NCI-H1417 treated with DMSO at 0.1 percent for 48 hours (cell line): ENCODE results near the gene SPRR4.
"Not testable (repeated sequence)": the region's sequence is repeated elsewhere in the genome, so short reads cannot be mapped to it uniquely, and the experiment has no call there.

ENCODE experiments used
- DNase-seq: peaks from one replicate; lab custom pipeline; 2025; lab: John Stamatoyannopoulos, UW

Gene SPRR4

GRCh38 chr1:153021829-153022228 is 51.4 kb downstream of the SPRR4 start:
- not testable (repeated sequence) for DNase-seq
